H1 (cell line): ENCODE data around the gene PAX4. TPM values are rescaled to one million over a fixed set of nuclear protein-coding genes. Genes with fewer than 3 reads are reported as not detected.

ENCODE experiments used
- CBX8 ChIP-seq: fragments of 300-800, 300-1000 bp; sonication (generic); IDR thresholded peaks from 2 replicates; pipeline ENCODE4 v1.7.1; 2016; ENCODE audit warnings: low read depth, low read length, borderline replicate concordance
- CREB1 ChIP-seq: IDR thresholded peaks from 2 replicates; pipeline ENCODE4 v1.6.1; 2012; ENCODE audit warnings: inconsistent platforms
- EP300 ChIP-seq, 2 experiments: IDR thresholded peaks; 1 replicate in 1 of 2; 2 replicates in 1 of 2; pipeline ENCODE4 v1.6.1; 2011 to 2012; ENCODE audit warnings: low read depth in 2 of 2, low read length in 2 of 2, mild to moderate bottlenecking in 2 of 2, borderline replicate concordance in 1 of 2, inconsistent platforms in 1 of 2, moderate library complexity in 1 of 2
- PHF8 ChIP-seq: fragments of 200-600 bp; sonication (generic); conservative IDR thresholded peaks from 2 replicates; pipeline ENCODE4 v1.7.1; 2012; ENCODE audit warnings: low read depth, mild to moderate bottlenecking, inconsistent platforms, low read length, moderate library complexity
- POU5F1 ChIP-seq: IDR thresholded peaks from 2 replicates; pipeline ENCODE4 v1.6.1; 2011; ENCODE audit warnings: low read depth, mild to moderate bottlenecking, low read length, moderate library complexity
- SIN3A ChIP-seq, 2 experiments: IDR thresholded peaks in 1 of 2; conservative IDR thresholded peaks in 1 of 2; 2 replicates each; pipeline ENCODE4 v1.6.1; 2011 to 2012; ENCODE audit warnings: low read length in 2 of 2, improper control_type of control experiment in 1 of 2, low read depth in 1 of 2, mild to moderate bottlenecking in 1 of 2
- ZNF274 ChIP-seq: IDR thresholded peaks from 2 replicates; pipeline ENCODE4 v1.7.0; 2012; ENCODE audit warnings: low read length, borderline replicate concordance; ENCODE audit errors: extremely low read depth
- polyA plus RNA-seq, 7 experiments: library from polyadenylated mRNA; depleted of rRNA in 3 of 7; stranded (reverse) in 5 of 7; unstranded in 2 of 7; fragments of >200 nt in 5 of 7; fragments of 200-250 nt in 2 of 7; gene quantifications; 1 replicate in 5 of 7; 2 replicates in 1 of 7; 4 replicates in 1 of 7; pipeline versions ENCODE4 v1.2.1 to v1.2.3, GENCODE V29; 2011 to 2013; ENCODE audit warnings: missing spikeins in 2 of 7, mixed read lengths in 2 of 7
- total RNA-seq: library from RNA; stranded (reverse); fragmentation: NEBNext Ultra II Directional; extraction: Animal tissue kit (Norgen Biotek cat#: 25700); gene quantifications from 2 replicates; pipeline ENCODE4 v1.2.1, GENCODE V29; 2021
- TF ChIP-seq, protein P1 (sequence below): fragments of 300-600 bp; sonication (generic); IDR thresholded peaks from 2 replicates; pipeline ENCODE4 v1.7.1; 2012; ENCODE audit warnings: low read length, moderate library complexity, mild to moderate bottlenecking, inconsistent platforms; ENCODE audit not compliant: insufficient replicate concordance
- TF ChIP-seq, protein P2 (sequence below): IDR thresholded peaks from 2 replicates; pipeline ENCODE4 v1.6.1; 2012; ENCODE audit warnings: inconsistent platforms

The PAX4 gene
- total and polyA plus RNA-seq, 2 of the 8 experiments (the other 6 are each of a cell fraction or from before 2014, with no cell fraction given): 0.20 TPM; not detected in 1

DNA sequence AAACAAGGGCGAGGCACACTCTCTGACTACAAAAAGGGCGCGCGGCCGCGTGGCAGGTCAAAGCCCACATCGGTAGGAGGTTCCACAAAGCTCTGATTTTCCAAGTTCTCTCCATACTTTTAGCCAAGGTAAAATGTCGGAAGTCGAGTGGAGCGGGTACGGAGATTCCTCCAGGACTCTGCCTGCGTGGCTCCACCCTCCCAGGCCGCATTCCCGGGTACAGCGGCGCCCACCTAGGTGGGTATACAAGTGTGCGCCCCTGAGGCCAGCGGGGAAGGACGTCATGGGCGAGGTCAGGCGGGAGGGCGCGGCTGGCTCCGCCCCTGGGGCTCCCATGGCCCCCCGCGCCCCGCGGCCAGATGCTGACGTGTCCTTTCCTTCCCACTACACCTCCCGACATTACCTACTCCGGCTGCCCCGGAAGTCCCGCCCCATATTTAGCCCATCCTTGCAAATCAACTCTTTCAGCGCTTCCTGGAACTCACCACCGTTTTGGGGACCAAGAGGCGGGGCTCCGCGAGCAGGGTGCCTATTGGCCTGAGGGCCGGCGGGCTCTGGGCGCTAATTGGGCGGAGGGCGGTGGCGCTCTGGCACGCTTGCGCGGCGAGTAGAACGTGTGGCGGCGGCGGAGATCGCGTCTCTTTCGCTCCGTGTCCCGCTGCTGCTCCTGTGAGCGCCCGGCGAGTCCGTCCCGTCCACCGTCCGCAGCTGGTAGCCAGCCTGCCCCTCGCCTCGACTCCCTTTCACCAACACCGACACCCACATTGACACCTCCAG, 33.8 kb upstream of the PAX4 start, which contains the start of gene SND1 (continued):
- TF ChIP-seq POU5F1 (no peak), CREB1 (peak; percentile 91), ZNF274 (no peak), SIN3A (conservative IDR thresholded peaks at IDR 0.05 in 1 of 2, IDR thresholded peaks at IDR 0.05 in 1 of 2; ENCODE audit: low read depth in 1 of 2, low read length in 2 of 2) (0 out of 4 replicates have a peak, but pooled peaks have one; percentile 13 to 32), PHF8 (peak; percentile 72), CBX8 (no peak), EP300 (IDR thresholded peaks at IDR 0.05; ENCODE audit: borderline replicate concordance in 1 of 2, low read depth in 2 of 2, low read length in 2 of 2) (no peak)
- TF ChIP-seq, protein P1, sequence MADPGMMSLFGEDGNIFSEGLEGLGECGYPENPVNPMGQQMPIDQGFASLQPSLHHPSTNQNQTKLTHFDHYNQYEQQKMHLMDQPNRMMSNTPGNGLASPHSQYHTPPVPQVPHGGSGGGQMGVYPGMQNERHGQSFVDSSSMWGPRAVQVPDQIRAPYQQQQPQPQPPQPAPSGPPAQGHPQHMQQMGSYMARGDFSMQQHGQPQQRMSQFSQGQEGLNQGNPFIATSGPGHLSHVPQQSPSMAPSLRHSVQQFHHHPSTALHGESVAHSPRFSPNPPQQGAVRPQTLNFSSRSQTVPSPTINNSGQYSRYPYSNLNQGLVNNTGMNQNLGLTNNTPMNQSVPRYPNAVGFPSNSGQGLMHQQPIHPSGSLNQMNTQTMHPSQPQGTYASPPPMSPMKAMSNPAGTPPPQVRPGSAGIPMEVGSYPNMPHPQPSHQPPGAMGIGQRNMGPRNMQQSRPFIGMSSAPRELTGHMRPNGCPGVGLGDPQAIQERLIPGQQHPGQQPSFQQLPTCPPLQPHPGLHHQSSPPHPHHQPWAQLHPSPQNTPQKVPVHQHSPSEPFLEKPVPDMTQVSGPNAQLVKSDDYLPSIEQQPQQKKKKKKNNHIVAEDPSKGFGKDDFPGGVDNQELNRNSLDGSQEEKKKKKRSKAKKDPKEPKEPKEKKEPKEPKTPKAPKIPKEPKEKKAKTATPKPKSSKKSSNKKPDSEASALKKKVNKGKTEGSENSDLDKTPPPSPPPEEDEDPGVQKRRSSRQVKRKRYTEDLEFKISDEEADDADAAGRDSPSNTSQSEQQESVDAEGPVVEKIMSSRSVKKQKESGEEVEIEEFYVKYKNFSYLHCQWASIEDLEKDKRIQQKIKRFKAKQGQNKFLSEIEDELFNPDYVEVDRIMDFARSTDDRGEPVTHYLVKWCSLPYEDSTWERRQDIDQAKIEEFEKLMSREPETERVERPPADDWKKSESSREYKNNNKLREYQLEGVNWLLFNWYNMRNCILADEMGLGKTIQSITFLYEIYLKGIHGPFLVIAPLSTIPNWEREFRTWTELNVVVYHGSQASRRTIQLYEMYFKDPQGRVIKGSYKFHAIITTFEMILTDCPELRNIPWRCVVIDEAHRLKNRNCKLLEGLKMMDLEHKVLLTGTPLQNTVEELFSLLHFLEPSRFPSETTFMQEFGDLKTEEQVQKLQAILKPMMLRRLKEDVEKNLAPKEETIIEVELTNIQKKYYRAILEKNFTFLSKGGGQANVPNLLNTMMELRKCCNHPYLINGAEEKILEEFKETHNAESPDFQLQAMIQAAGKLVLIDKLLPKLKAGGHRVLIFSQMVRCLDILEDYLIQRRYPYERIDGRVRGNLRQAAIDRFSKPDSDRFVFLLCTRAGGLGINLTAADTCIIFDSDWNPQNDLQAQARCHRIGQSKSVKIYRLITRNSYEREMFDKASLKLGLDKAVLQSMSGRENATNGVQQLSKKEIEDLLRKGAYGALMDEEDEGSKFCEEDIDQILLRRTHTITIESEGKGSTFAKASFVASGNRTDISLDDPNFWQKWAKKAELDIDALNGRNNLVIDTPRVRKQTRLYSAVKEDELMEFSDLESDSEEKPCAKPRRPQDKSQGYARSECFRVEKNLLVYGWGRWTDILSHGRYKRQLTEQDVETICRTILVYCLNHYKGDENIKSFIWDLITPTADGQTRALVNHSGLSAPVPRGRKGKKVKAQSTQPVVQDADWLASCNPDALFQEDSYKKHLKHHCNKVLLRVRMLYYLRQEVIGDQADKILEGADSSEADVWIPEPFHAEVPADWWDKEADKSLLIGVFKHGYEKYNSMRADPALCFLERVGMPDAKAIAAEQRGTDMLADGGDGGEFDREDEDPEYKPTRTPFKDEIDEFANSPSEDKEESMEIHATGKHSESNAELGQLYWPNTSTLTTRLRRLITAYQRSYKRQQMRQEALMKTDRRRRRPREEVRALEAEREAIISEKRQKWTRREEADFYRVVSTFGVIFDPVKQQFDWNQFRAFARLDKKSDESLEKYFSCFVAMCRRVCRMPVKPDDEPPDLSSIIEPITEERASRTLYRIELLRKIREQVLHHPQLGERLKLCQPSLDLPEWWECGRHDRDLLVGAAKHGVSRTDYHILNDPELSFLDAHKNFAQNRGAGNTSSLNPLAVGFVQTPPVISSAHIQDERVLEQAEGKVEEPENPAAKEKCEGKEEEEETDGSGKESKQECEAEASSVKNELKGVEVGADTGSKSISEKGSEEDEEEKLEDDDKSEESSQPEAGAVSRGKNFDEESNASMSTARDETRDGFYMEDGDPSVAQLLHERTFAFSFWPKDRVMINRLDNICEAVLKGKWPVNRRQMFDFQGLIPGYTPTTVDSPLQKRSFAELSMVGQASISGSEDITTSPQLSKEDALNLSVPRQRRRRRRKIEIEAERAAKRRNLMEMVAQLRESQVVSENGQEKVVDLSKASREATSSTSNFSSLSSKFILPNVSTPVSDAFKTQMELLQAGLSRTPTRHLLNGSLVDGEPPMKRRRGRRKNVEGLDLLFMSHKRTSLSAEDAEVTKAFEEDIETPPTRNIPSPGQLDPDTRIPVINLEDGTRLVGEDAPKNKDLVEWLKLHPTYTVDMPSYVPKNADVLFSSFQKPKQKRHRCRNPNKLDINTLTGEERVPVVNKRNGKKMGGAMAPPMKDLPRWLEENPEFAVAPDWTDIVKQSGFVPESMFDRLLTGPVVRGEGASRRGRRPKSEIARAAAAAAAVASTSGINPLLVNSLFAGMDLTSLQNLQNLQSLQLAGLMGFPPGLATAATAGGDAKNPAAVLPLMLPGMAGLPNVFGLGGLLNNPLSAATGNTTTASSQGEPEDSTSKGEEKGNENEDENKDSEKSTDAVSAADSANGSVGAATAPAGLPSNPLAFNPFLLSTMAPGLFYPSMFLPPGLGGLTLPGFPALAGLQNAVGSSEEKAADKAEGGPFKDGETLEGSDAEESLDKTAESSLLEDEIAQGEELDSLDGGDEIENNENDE: no peak
- TF ChIP-seq, protein P2, sequence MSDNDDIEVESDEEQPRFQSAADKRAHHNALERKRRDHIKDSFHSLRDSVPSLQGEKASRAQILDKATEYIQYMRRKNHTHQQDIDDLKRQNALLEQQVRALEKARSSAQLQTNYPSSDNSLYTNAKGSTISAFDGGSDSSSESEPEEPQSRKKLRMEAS: peak; percentile 82
